K562 (cell line): Measurements from ENCODE around the gene TAL1. TPM values are rescaled to one million over a fixed set of nuclear protein-coding genes. Genes with fewer than 3 reads are reported as not detected.

Experiments
- ATAC-seq: fragments of 200-7000 bp; cut with Tn5 transposase; 3 replicates; pipeline ENCODE4 v1.9.1; 2020; ENCODE audit warnings: moderate library complexity
- BruUV-seq: library from RNA; stranded (reverse); fragments of 400-500 nt; replicated peaks from 2 replicates; lab custom pipeline; 2021; lab: Mats Ljungman, UMichigan
- CTCF ChIA-PET: fragments of 300-600 bp; formaldehyde crosslinking; extraction: SDS; loops from one replicate; lab custom pipeline; 2021; ENCODE audit warnings: low intra/inter-chr PET ratio; lab: Yijun Ruan, JAX
- POLR2A ChIA-PET: fragments of 300-600, 350-650 bp; sonication (Branson Sonifier 250); formaldehyde crosslinking; extraction: SDS; loops from one replicate; lab custom pipeline; 2021; ENCODE audit warnings: antibody characterized with exemption, inconsistent platforms; lab: Yijun Ruan, JAX
- DNase-seq, 4 experiments: peaks; one replicate each; pipeline versions ENCODE4 v3.0.0 to v3.0.0-alpha.2; 2011 to 2018; ENCODE audit warnings: low spot score in 3 of 4, mixed read lengths in 3 of 4; ENCODE audit errors: extremely low read depth in 1 of 4
- FAIRE-seq: peaks from 2 replicates; lab custom pipeline; 2011; peaks lifted over from hg19 to GRCh38; lab: Jason Lieb, UNC
- H2AFZ ChIP-seq: 2 replicates; pipeline ENCODE4 v1.6.0; 2011; ENCODE audit warnings: low read depth, low read length, control low read depth, inconsistent platforms
- H3K27ac ChIP-seq: fragments of 200-600 bp; 3 replicates; pipeline ENCODE4 v1.8.0; 2011; ENCODE audit warnings: low read depth, mild to moderate bottlenecking, control low read depth, inconsistent platforms, low read length, moderate library complexity, mixed read lengths; ENCODE audit errors: extremely low read depth
- H3K27me3 ChIP-seq, 2 experiments: fragments of 300-600 bp in 1 of 2; 2 replicates in 1 of 2; 3 replicates in 1 of 2; pipeline versions ENCODE4 v1.6.0 to v1.8.0; 2011; ENCODE audit warnings: inconsistent platforms in 2 of 2, low read length in 2 of 2, mild to moderate bottlenecking in 1 of 2, mixed read lengths in 1 of 2, moderate library complexity in 1 of 2; ENCODE audit not compliant: control insufficient read depth in 2 of 2, insufficient read depth in 2 of 2
- H3K36me3 ChIP-seq: fragments of 300-600 bp; 3 replicates; pipeline ENCODE4 v1.8.0; 2011; ENCODE audit warnings: mild to moderate bottlenecking, low read length, inconsistent platforms; ENCODE audit not compliant: control insufficient read depth, insufficient read depth
- H3K4me1 ChIP-seq, 2 experiments: fragments of 200-600 bp in 1 of 2; replicated peaks in 1 of 2; 2 replicates in 1 of 2; 3 replicates in 1 of 2; pipeline versions ENCODE4 v1.5.1 to v1.8.0; 2011; ENCODE audit warnings: inconsistent platforms in 2 of 2, low read length in 2 of 2, mild to moderate bottlenecking in 1 of 2, mixed read lengths in 1 of 2, moderate library complexity in 1 of 2; ENCODE audit not compliant: control insufficient read depth in 2 of 2, insufficient read depth in 2 of 2
- H3K4me2 ChIP-seq: 2 replicates; pipeline ENCODE4 v1.6.1; 2011; ENCODE audit warnings: low read length, control low read depth, inconsistent platforms, mixed read lengths; ENCODE audit not compliant: insufficient read depth
- H3K4me3 ChIP-seq: fragments of 200-600 bp; sonication (generic), shearing (Covaris generic); 2 replicates; pipeline ENCODE4 v1.5.1; 2016; ENCODE audit warnings: control low read depth, inconsistent platforms
- H3K79me2 ChIP-seq: fragments of 200-600 bp; 3 replicates; pipeline ENCODE4 v1.8.0; 2011; ENCODE audit warnings: low read length, inconsistent platforms; ENCODE audit not compliant: control insufficient read depth, insufficient read depth
- H3K9ac ChIP-seq, 2 experiments: 2 replicates each; pipeline versions ENCODE4 v1.6.0 to v1.6.1; 2011; ENCODE audit warnings: low read depth in 2 of 2, low read length in 2 of 2, control low read depth in 1 of 2, inconsistent platforms in 1 of 2, mild to moderate bottlenecking in 1 of 2, mixed read lengths in 1 of 2; ENCODE audit not compliant: insufficient read depth in 1 of 2
- H3K9me1 ChIP-seq: one replicate; pipeline ENCODE4 v1.6.0; 2011; ENCODE audit warnings: inconsistent platforms, mild to moderate bottlenecking, low read length, moderate library complexity; ENCODE audit not compliant: control insufficient read depth, insufficient read depth
- H3K9me3 ChIP-seq: replicated peaks from 2 replicates; pipeline ENCODE4 v1.5.1; 2011; ENCODE audit warnings: low read depth, low read length, inconsistent platforms; ENCODE audit not compliant: control insufficient read depth, insufficient read depth
- H4K20me1 ChIP-seq: replicated peaks from 2 replicates; pipeline ENCODE4 v1.6.1; 2011; ENCODE audit warnings: low read length, inconsistent platforms, mixed read lengths; ENCODE audit not compliant: control insufficient read depth, insufficient read depth
- DNMT1 ChIP-seq: fragments of 450-650 bp; IDR thresholded peaks from 2 replicates; pipeline ENCODE4 v1.6.1; 2016; ENCODE audit warnings: antibody characterized with exemption, mild to moderate bottlenecking
- GATAD2B ChIP-seq: fragments of 450-650 bp; IDR thresholded peaks from 2 replicates; pipeline ENCODE4 v1.6.1; 2017; ENCODE audit warnings: mild to moderate bottlenecking, borderline replicate concordance
- ZNF586 ChIP-seq: fragments of 450-650 bp; formaldehyde crosslinking; conservative IDR thresholded peaks from 2 replicates; pipeline ENCODE4 v1.4.0; 2020; ENCODE audit warnings: mild to moderate bottlenecking, moderate library complexity
- WGBS: fragments of 100-300 bp; shearing (Covaris generic); methylation state at CpG from one replicate; pipeline ENCODE4 v1.1.6; 2016; ENCODE audit warnings: low coverage, mixed read lengths; ENCODE audit not compliant: insufficient coverage; ENCODE audit errors: missing lambda C conversion rate; 5-methylcytosine and 5-hydroxymethylcytosine counted together
- in situ Hi-C: fragments of 300-500 bp; cut with MboI; formaldehyde crosslinking; loops from 4 replicates; pipeline ENCODE4 v1.15.0; 2018; ENCODE audit warnings: inconsistent platforms, mixed read lengths
- intact Hi-C: fragments of 100-400 bp; cut with micrococcal nuclease; formaldehyde crosslinking; loops from 2 replicates; pipeline ENCODE4 v1.14.2; 2022
- polyA plus RNA-seq, 8 experiments: library from polyadenylated mRNA; depleted of rRNA in 4 of 8; stranded (reverse) in 5 of 8; unstranded in 3 of 8; fragments of >200 nt; fragmentation: Nextera tagmentation in 2 of 8; fragmentation: Illumina TruSeq in 1 of 8; extraction: Ambion mirVana in 2 of 8; extraction: Trizol in 1 of 8; gene quantifications; 2 replicates each; pipeline versions ENCODE4 v1.2.1 to v1.2.3, GENCODE V29; 2011 to 2014; ENCODE audit warnings: inconsistent platforms in 1 of 8, missing spikeins in 1 of 8
- total RNA-seq, 7 experiments: library from RNA; depleted of rRNA in 6 of 7; stranded (reverse); fragments of >200 nt in 6 of 7; fragmentation: Illumina TruSeq in 2 of 7; extraction: Trizol in 2 of 7; gene quantifications; 2 replicates each; pipeline versions ENCODE4 v1.2.1 to v1.2.3, GENCODE V29; 2011 to 2021; ENCODE audit warnings: low replicate concordance in 1 of 7
- TF ChIP-seq, protein P1 (sequence below): sonication (generic); formaldehyde crosslinking; IDR thresholded peaks from 2 replicates; pipeline ENCODE4 v1.8.1; 2023; ENCODE audit warnings: mild to moderate bottlenecking, missing genetic modification reagents
- TF ChIP-seq, protein P2 (sequence below): sonication (generic); formaldehyde crosslinking; IDR thresholded peaks from 2 replicates; pipeline ENCODE4 v1.8.1; 2023; ENCODE audit warnings: mild to moderate bottlenecking, missing genetic modification reagents

TAL1 gene
- total and polyA plus RNA-seq, 9 of the 15 experiments (the other 6 are each of a cell fraction or from before 2014, with no cell fraction given) = 18.5 to 106 (median 59.7) TPM

DNA sequence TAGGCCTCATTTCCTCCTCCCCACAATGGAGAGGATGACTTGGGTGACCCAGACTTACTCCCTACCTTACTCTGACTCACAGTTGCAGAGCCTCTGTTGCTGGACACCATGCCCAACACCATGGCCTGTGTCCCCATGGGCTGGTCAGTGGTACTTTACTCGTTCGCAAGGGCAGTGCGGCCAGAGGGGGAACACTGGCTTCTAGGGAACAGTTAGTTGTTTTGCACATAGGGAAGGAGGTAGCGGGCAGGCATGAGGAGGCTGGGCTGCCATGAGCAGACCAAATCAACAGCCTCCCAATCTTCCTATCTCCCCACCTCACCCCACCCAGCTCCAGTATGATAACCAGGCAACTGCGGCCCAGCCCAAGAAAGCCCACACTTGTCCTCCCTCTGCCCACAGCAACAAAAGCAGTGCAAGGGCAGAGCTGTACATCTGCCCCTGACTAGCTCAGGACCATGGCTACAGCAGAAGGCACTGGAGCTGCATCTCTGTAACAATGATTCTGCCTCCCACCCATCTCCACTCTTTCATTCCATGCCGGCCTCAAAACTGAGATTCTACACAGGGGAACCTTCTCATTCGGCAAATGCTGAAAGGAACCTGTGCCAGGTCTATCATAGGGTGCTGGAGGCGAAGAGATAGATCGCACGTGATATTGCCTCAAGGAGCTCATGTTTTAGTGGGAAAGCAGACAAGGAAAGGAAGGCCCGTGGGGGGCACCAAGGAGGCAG is 18.6 kb downstream of the TAL1 start:
- peak overlapping the region; percentile 59 for H3K4me2 ChIP-seq
- CTCF ChIA-PET = no interaction called here
- no peaks in the 10 kb centered on the region for H3K9me3 ChIP-seq
- FAIRE-seq (peak; percentile 77), DNase-seq (peak; percentile 62 to 77 (median 64)), ATAC-seq (peak; percentile 51)
- POLR2A ChIA-PET = interaction anchor here (0.7 to 7.7 kb wide), 15 partner anchors 9 to 319 kb away, joined by 3 to 80 read pairs (median 4); partner anchors contain the start of gene PDZK1IP1
- intact Hi-C loops (loop anchor here (1.0 kb wide), 1 partner anchor 17 kb away; no protein-coding TSS in a partner anchor), in situ Hi-C loops (no loop called here)
- H3K36me3 ChIP-seq = peaks cover 57% of the 10 kb centered on the region
- BruUV-seq = no TSS peak
- peaks cover 20% of the 10 kb centered on the region; the same call in 1 of the 2 replicates for H4K20me1 ChIP-seq
- peaks cover 48 to 59% of the 10 kb centered on the region in 2 experiments for H3K4me1 ChIP-seq
- peaks cover 5% of the 10 kb centered on the region for H3K9me1 ChIP-seq
- no peak overlapping the region for H3K4me3 ChIP-seq
- H3K27me3 ChIP-seq = no peaks in the 10 kb centered on the region
- peak overlapping the region; percentile 13 to 68; a peak in 2 of 4 replicates for H3K9ac ChIP-seq
- WGBS = 29% methylated on average over 11 of the region's 11 CpGs
- H3K27ac ChIP-seq = peak overlapping the region; percentile 55
- peak overlapping the region; percentile 11; the same call in 1 of the 2 replicates for H2AFZ ChIP-seq
- H3K79me2 ChIP-seq = peaks cover 6% of the 10 kb centered on the region; the same call in 2 of the 3 replicates
- TF ChIP-seq, protein P1, sequence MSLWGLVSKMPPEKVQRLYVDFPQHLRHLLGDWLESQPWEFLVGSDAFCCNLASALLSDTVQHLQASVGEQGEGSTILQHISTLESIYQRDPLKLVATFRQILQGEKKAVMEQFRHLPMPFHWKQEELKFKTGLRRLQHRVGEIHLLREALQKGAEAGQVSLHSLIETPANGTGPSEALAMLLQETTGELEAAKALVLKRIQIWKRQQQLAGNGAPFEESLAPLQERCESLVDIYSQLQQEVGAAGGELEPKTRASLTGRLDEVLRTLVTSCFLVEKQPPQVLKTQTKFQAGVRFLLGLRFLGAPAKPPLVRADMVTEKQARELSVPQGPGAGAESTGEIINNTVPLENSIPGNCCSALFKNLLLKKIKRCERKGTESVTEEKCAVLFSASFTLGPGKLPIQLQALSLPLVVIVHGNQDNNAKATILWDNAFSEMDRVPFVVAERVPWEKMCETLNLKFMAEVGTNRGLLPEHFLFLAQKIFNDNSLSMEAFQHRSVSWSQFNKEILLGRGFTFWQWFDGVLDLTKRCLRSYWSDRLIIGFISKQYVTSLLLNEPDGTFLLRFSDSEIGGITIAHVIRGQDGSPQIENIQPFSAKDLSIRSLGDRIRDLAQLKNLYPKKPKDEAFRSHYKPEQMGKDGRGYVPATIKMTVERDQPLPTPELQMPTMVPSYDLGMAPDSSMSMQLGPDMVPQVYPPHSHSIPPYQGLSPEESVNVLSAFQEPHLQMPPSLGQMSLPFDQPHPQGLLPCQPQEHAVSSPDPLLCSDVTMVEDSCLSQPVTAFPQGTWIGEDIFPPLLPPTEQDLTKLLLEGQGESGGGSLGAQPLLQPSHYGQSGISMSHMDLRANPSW (CRISPR knock-in tag) = no peak
- TF ChIP-seq DNMT1 (no peak), GATAD2B (no peak), ZNF586 (CRISPR knock-in tag) (no peak)
- TF ChIP-seq, protein P2, sequence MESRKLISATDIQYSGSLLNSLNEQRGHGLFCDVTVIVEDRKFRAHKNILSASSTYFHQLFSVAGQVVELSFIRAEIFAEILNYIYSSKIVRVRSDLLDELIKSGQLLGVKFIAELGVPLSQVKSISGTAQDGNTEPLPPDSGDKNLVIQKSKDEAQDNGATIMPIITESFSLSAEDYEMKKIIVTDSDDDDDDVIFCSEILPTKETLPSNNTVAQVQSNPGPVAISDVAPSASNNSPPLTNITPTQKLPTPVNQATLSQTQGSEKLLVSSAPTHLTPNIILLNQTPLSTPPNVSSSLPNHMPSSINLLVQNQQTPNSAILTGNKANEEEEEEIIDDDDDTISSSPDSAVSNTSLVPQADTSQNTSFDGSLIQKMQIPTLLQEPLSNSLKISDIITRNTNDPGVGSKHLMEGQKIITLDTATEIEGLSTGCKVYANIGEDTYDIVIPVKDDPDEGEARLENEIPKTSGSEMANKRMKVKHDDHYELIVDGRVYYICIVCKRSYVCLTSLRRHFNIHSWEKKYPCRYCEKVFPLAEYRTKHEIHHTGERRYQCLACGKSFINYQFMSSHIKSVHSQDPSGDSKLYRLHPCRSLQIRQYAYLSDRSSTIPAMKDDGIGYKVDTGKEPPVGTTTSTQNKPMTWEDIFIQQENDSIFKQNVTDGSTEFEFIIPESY (CRISPR knock-in tag) = no peak
